IMR-90 (cell line): ENCODE data around the gene SLC25A30. TPM values are rescaled to one million over a fixed set of nuclear protein-coding genes. Genes with fewer than 3 reads are reported as not detected.

Experiments used
- ATAC-seq: fragments of 200-7000 bp; cut with Tn5 transposase; 2 replicates; pipeline ENCODE4 v1.9.1; 2020; ENCODE audit warnings: low read depth, mild to moderate bottlenecking, moderate library complexity
- BruUV-seq: library from RNA; stranded (reverse); fragments of 400-500 nt; replicated peaks from 2 replicates; lab custom pipeline; 2021; lab: Mats Ljungman, UMichigan
- CTCF ChIA-PET: fragments of 300-600 bp; formaldehyde crosslinking; extraction: SDS; loops from one replicate; lab custom pipeline; 2021; ENCODE audit warnings: antibody characterized with exemption; lab: Yijun Ruan, JAX
- POLR2A ChIA-PET: fragments of 300-600 bp; sonication (Branson Sonifier 250); formaldehyde crosslinking; loops from one replicate; lab custom pipeline; 2022; ENCODE audit warnings: antibody characterized with exemption; ENCODE audit not compliant: unreplicated experiment; lab: Charles Lee
- DNase-seq: peaks from one replicate; pipeline ENCODE4 v3.0.0; 2013
- H2AFZ ChIP-seq: replicated peaks from 2 replicates; pipeline ENCODE3; 2013; ENCODE audit warnings: low read length, mild to moderate bottlenecking; ENCODE audit not compliant: poor library complexity
- H2AK5ac ChIP-seq: 2 replicates; pipeline ENCODE4 v1.6.1; 2013; ENCODE audit warnings: low read depth, low read length, inconsistent platforms
- H2AK9ac ChIP-seq: replicated peaks from 2 replicates; pipeline ENCODE3; 2013; ENCODE audit warnings: mild to moderate bottlenecking, low read depth, low read length, moderate library complexity; ENCODE audit not compliant: poor library complexity
- H2BK120ac ChIP-seq: 2 replicates; pipeline ENCODE4 v1.6.1; 2013; ENCODE audit warnings: low read depth, low read length, inconsistent platforms
- H2BK15ac ChIP-seq: 3 replicates; pipeline ENCODE4 v1.6.1; 2013; ENCODE audit warnings: low read depth, low read length, inconsistent platforms
- H2BK20ac ChIP-seq: 2 replicates; pipeline ENCODE4 v1.6.1; 2013; ENCODE audit warnings: low read depth, mild to moderate bottlenecking, inconsistent platforms, low read length, moderate library complexity
- H2BK5ac ChIP-seq: 2 replicates; pipeline ENCODE4 v1.6.1; 2013; ENCODE audit warnings: mild to moderate bottlenecking, low read depth, low read length, inconsistent platforms; ENCODE audit not compliant: poor library complexity, severe bottlenecking
- H3K14ac ChIP-seq: replicated peaks from 2 replicates; pipeline ENCODE4 v1.6.1; 2013; ENCODE audit warnings: low read depth, low read length, inconsistent platforms
- H3K18ac ChIP-seq: 2 replicates; pipeline ENCODE4 v1.6.1; 2013; ENCODE audit warnings: low read depth, low read length, control low read depth
- H3K23ac ChIP-seq: 2 replicates; pipeline ENCODE4 v1.6.1; 2013; ENCODE audit warnings: low read depth, low read length, inconsistent platforms
- H3K27ac ChIP-seq: 2 replicates; pipeline ENCODE4 v1.5.1; 2013; ENCODE audit warnings: mild to moderate bottlenecking, control low read depth, low read length; ENCODE audit not compliant: insufficient read depth
- H3K27me3 ChIP-seq: 2 replicates; pipeline ENCODE4 v1.6.1; 2013; ENCODE audit warnings: low read length; ENCODE audit not compliant: control insufficient read depth, insufficient read depth
- H3K36me3 ChIP-seq: 2 replicates; pipeline ENCODE4 v1.6.1; 2013; ENCODE audit warnings: low read length, mixed read lengths; ENCODE audit not compliant: control insufficient read depth, insufficient read depth
- H3K4ac ChIP-seq: 2 replicates; pipeline ENCODE4 v1.6.1; 2013; ENCODE audit warnings: low read depth, low read length, inconsistent platforms
- H3K4me1 ChIP-seq: 2 replicates; pipeline ENCODE4 v1.6.1; 2013; ENCODE audit warnings: low read length, mixed read lengths; ENCODE audit not compliant: control insufficient read depth, insufficient read depth
- H3K4me2 ChIP-seq: 2 replicates; pipeline ENCODE4 v1.6.1; 2013; ENCODE audit warnings: low read depth, mild to moderate bottlenecking, control low read depth, low read length, moderate library complexity
- H3K4me3 ChIP-seq: 2 replicates; pipeline ENCODE4 v1.5.1; 2013; ENCODE audit warnings: low read depth, mild to moderate bottlenecking, control low read depth, low read length, moderate library complexity; ENCODE audit not compliant: insufficient read depth
- H3K56ac ChIP-seq: 2 replicates; pipeline ENCODE4 v1.6.1; 2013; ENCODE audit warnings: low read length, inconsistent platforms; ENCODE audit not compliant: insufficient read depth; ENCODE audit errors: extremely low read depth
- H3K79me1 ChIP-seq, 2 experiments: 2 replicates each; pipeline ENCODE4 v1.6.1; 2013; ENCODE audit warnings: low read length in 2 of 2, inconsistent platforms in 1 of 2, low read depth in 1 of 2
- H3K9ac ChIP-seq: 2 replicates; pipeline ENCODE4 v1.6.1; 2013; ENCODE audit warnings: low read depth, low read length, control low read depth
- H3K9me1 ChIP-seq: 2 replicates; pipeline ENCODE4 v1.6.1; 2013; ENCODE audit warnings: low read length, inconsistent platforms; ENCODE audit not compliant: insufficient read depth
- H3K9me3 ChIP-seq: 2 replicates; pipeline ENCODE4 v1.6.1; 2013; ENCODE audit warnings: low read length; ENCODE audit not compliant: control insufficient read depth, insufficient read depth
- H4K20me1 ChIP-seq: 2 replicates; pipeline ENCODE4 v1.6.1; 2013; ENCODE audit warnings: low read length, inconsistent platforms; ENCODE audit not compliant: insufficient read depth
- H4K5ac ChIP-seq: 2 replicates; pipeline ENCODE4 v1.6.1; 2013; ENCODE audit warnings: mild to moderate bottlenecking, low read depth, low read length, control low read depth
- H4K8ac ChIP-seq, 2 experiments: 2 replicates each; pipeline ENCODE4 v1.6.1; 2013; ENCODE audit warnings: low read depth in 2 of 2, low read length in 2 of 2, control low read depth in 1 of 2, inconsistent platforms in 1 of 2
- H4K91ac ChIP-seq: 2 replicates; pipeline ENCODE4 v1.6.1; 2013; ENCODE audit warnings: low read depth, low read length, inconsistent platforms; ENCODE audit not compliant: insufficient read depth
- BHLHE40 ChIP-seq: fragments of 150-350 bp; IDR thresholded peaks from 2 replicates; pipeline ENCODE4 v1.6.1; 2016; ENCODE audit warnings: mild to moderate bottlenecking, low read depth, low read length
- CHD1 ChIP-seq: IDR thresholded peaks from 2 replicates; pipeline ENCODE4 v1.6.1; 2012; ENCODE audit warnings: low read depth, low read length, improper control_type of control experiment
- ELK1 ChIP-seq: fragments of 150-350 bp; IDR thresholded peaks from 2 replicates; pipeline ENCODE4 v1.6.1; 2016; ENCODE audit warnings: low read depth, mild to moderate bottlenecking, low read length, moderate library complexity, borderline replicate concordance
- FOS ChIP-seq: fragments of 150-350 bp; IDR thresholded peaks from 2 replicates; pipeline ENCODE4 v1.6.1; 2016; ENCODE audit warnings: low read depth, low read length
- MAFK ChIP-seq: IDR thresholded peaks from 2 replicates; pipeline ENCODE4 v1.6.1; 2012; ENCODE audit warnings: low read depth, low read length, improper control_type of control experiment
- MAZ ChIP-seq: IDR thresholded peaks from 2 replicates; pipeline ENCODE4 v1.6.1; 2012; ENCODE audit warnings: low read depth, mild to moderate bottlenecking, low read length, improper control_type of control experiment, moderate library complexity, borderline replicate concordance
- MXI1 ChIP-seq: IDR thresholded peaks from 2 replicates; pipeline ENCODE4 v1.6.1; 2012; ENCODE audit warnings: low read depth, mild to moderate bottlenecking, low read length, moderate library complexity, borderline replicate concordance
- NFE2L2 ChIP-seq: fragments of 150-350 bp; IDR thresholded peaks from 2 replicates; pipeline ENCODE4 v1.6.1; 2016; ENCODE audit warnings: low read depth, mild to moderate bottlenecking, low read length
- POLR2A ChIP-seq: IDR thresholded peaks from 2 replicates; pipeline ENCODE4 v1.6.1; 2012; ENCODE audit warnings: mild to moderate bottlenecking, low read depth, low read length
- RAD21 ChIP-seq: IDR thresholded peaks from 2 replicates; pipeline ENCODE4 v1.6.1; 2012; ENCODE audit warnings: low read length, improper control_type of control experiment
- RCOR1 ChIP-seq: IDR thresholded peaks from 2 replicates; pipeline ENCODE4 v1.6.1; 2012; ENCODE audit warnings: mild to moderate bottlenecking, low read length, improper control_type of control experiment; ENCODE audit not compliant: insufficient replicate concordance
- RFX5 ChIP-seq: IDR thresholded peaks from 2 replicates; pipeline ENCODE4 v1.8.0; 2012; ENCODE audit warnings: low read depth, mild to moderate bottlenecking, low read length, moderate library complexity
- SMC3 ChIP-seq: fragments of 150-350 bp; IDR thresholded peaks from 2 replicates; pipeline ENCODE4 v1.6.1; 2016; ENCODE audit warnings: low read depth, mild to moderate bottlenecking, antibody characterized with exemption, low read length, moderate library complexity
- WGBS, 2 experiments: methylation state at CpG; one replicate each; pipeline versions ENCODE4 v1.1.5 to v1.1.7; 2013; ENCODE audit warnings: missing lambda C conversion rate in 2 of 2; ENCODE audit not compliant: insufficient read length in 1 of 2; ENCODE audit errors: extremely low coverage in 2 of 2; 5-methylcytosine and 5-hydroxymethylcytosine counted together
- dilution Hi-C: fragments of 300-500 bp; cut with HindIII; formaldehyde crosslinking; loops from one replicate; pipeline ENCODE4 v1.14.3; 2018; ENCODE audit warnings: low sequenced_read_pairs; ENCODE audit not compliant: unreplicated experiment
- in situ Hi-C: fragments of 300-500 bp; cut with MboI; formaldehyde crosslinking; loops from 3 replicates; pipeline ENCODE4 v1.14.3; 2019; ENCODE audit warnings: low sequenced_read_pairs, inconsistent platforms, mixed read lengths
- intact Hi-C: fragments of 100-400 bp; cut with micrococcal nuclease; formaldehyde crosslinking; loops from 2 replicates; pipeline ENCODE4 v1.10.0; 2022
- polyA plus RNA-seq, 3 experiments: library from polyadenylated mRNA; depleted of rRNA; stranded (reverse); fragments of >200 nt; gene quantifications; 2 replicates each; pipeline ENCODE4 v1.2.3, GENCODE V29; 2012; ENCODE audit warnings: low replicate concordance in 1 of 3
- total RNA-seq: library from RNA; depleted of rRNA; stranded (reverse); fragments of >200 nt; gene quantifications from 2 replicates; pipeline ENCODE4 v1.2.3, GENCODE V29; 2012
- TF ChIP-seq, protein P1 (sequence below): conservative IDR thresholded peaks from 2 replicates; pipeline ENCODE4 v1.5.1; 2012; ENCODE audit warnings: mild to moderate bottlenecking, low read depth, low read length, improper control_type of control experiment

SLC25A30 gene
- total and polyA plus RNA-seq, 2 of the 4 experiments (the other 2 are of a cell fraction): 9.9 to 19.4 TPM

DNA sequence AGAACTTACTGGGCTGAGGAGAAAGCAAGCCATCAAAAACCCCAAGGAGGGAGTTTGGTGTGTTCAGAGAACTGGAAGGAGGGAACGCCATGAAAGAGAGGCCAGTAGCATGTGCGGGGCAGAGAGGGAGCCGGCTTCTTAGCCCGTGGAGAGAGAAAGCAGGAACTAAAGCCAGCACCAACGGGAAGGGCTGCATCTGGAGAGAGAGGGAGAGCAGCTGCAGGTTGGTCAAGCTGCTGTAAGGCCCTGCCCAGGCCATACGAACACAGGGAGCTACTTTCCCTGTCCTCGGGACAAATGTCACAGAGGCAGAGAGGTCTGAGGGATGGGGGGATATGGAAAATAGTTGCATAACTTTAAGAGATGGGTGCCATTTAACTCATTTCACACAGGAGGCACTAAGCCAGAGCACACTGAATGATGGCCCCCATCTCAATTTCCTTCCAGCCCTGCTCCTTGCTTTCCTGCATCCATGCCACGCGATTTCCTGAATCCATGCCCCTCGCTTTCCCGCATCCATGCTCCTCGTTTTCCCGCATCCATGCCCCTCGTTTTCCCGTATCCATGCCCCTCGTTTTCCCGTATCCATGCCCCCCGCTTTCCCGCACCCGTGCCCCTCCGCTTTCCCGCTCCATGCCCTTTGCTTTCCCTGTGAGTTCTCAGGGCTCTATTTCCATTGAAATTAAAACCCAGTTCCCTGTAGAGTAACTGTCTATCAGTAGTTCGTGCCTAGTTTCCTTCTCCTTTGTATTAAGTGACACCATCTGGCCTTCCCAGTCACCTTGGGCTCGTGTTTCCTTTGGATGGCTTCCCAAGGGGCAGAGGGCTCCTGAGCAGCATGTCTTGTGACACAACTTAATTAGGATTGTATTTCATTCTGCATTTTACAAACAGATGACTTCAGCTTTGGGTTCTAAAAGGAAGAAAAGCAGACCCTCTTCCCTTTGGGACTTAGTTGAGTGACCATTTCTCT, 45.7 kb downstream of the SLC25A30 start:
- H2AFZ ChIP-seq: no peak overlapping the region
- H3K27ac ChIP-seq: no peak overlapping the region
- dilution Hi-C loops: no loop called here
- no peaks in the 10 kb centered on the region for H4K20me1 ChIP-seq
- no peak overlapping the region for H3K18ac ChIP-seq
- no peak overlapping the region for H4K8ac ChIP-seq
- H2BK5ac ChIP-seq: no peak overlapping the region
- no peak overlapping the region for H3K23ac ChIP-seq
- no peak overlapping the region; the same call in 1 of the 2 replicates for H3K4me2 ChIP-seq
- in situ Hi-C loops: loop anchor here (25.0 kb wide), 1 partner anchor 615 kb away; no protein-coding TSS in a partner anchor
- no peak overlapping the region for H3K4me3 ChIP-seq
- ChIA-PET CTCF (interaction anchor here (1.2 kb wide), 1 partner anchor 23 kb away, joined by 4 read pairs; no protein-coding TSS in a partner anchor), POLR2A (no interaction called here)
- H2AK9ac ChIP-seq: no peak overlapping the region
- peak; percentile 15 for DNase-seq
- intact Hi-C loops: loop anchor here (5.0 kb wide), 3 partner anchors 40 to 250 kb away; no protein-coding TSS in a partner anchor
- no peak overlapping the region for H3K56ac ChIP-seq
- H3K27me3 ChIP-seq: no peaks in the 10 kb centered on the region
- no peak overlapping the region for H2AK5ac ChIP-seq
- no peaks in the 10 kb centered on the region for H3K9me3 ChIP-seq
- H3K36me3 ChIP-seq: peaks cover 6% of the 10 kb centered on the region; the same call in 1 of the 2 replicates
- no peak overlapping the region for H4K5ac ChIP-seq
- H3K4ac ChIP-seq: no peak overlapping the region
- H2BK20ac ChIP-seq: no peak overlapping the region
- H3K9ac ChIP-seq: no peak overlapping the region
- H3K14ac ChIP-seq: 0 out of 2 replicates have a peak overlapping the region, but pooled peaks have one; percentile 4
- peaks cover 12% of the 10 kb centered on the region for H3K4me1 ChIP-seq
- 97% methylated on average over 16 of the region's 24 CpGs; no CpG with 5 or more reads in 1 of the 2 experiments for WGBS, 2 experiments
- no TSS peak for BruUV-seq
- peaks cover 8% of the 10 kb centered on the region for H3K9me1 ChIP-seq
- no peak overlapping the region for H2BK15ac ChIP-seq
- ATAC-seq: no peak; the same call in 1 of the 2 replicates
- no peak overlapping the region for H4K91ac ChIP-seq
- H3K79me1 ChIP-seq: peaks cover 2 to 19% of the 10 kb centered on the region in 2 experiments; a peak in 1 of 4 replicates
- no peak overlapping the region for H2BK120ac ChIP-seq
- no peak for TF ChIP-seq RAD21
- no peak for TF ChIP-seq ELK1
- no peak for TF ChIP-seq FOS
- TF ChIP-seq BHLHE40: no peak
- TF ChIP-seq RCOR1: no peak
- TF ChIP-seq NFE2L2: no peak
- no peak for TF ChIP-seq RFX5
- TF ChIP-seq POLR2A: no peak
- no peak for TF ChIP-seq MXI1
- TF ChIP-seq MAFK: no peak
- no peak for TF ChIP-seq SMC3
- TF ChIP-seq, protein P1, sequence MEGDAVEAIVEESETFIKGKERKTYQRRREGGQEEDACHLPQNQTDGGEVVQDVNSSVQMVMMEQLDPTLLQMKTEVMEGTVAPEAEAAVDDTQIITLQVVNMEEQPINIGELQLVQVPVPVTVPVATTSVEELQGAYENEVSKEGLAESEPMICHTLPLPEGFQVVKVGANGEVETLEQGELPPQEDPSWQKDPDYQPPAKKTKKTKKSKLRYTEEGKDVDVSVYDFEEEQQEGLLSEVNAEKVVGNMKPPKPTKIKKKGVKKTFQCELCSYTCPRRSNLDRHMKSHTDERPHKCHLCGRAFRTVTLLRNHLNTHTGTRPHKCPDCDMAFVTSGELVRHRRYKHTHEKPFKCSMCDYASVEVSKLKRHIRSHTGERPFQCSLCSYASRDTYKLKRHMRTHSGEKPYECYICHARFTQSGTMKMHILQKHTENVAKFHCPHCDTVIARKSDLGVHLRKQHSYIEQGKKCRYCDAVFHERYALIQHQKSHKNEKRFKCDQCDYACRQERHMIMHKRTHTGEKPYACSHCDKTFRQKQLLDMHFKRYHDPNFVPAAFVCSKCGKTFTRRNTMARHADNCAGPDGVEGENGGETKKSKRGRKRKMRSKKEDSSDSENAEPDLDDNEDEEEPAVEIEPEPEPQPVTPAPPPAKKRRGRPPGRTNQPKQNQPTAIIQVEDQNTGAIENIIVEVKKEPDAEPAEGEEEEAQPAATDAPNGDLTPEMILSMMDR: no peak
- no peak for TF ChIP-seq CHD1
- TF ChIP-seq MAZ: no peak
